HG03103 (cell line): Measurements from ENCODE around the gene CCL4L2.
"Not testable (repeated sequence)": the region's sequence is repeated elsewhere in the genome, so short reads cannot be mapped to it uniquely, and the experiment has no call there.

Experiments used
- ATAC-seq: cut with Tn5 transposase; IDR thresholded peaks from one replicate; pipeline ENCODE4 v1.9.1; 2021; ENCODE audit warnings: low read depth; ENCODE audit not compliant: unreplicated experiment

CCL4L2 gene

DNA sequence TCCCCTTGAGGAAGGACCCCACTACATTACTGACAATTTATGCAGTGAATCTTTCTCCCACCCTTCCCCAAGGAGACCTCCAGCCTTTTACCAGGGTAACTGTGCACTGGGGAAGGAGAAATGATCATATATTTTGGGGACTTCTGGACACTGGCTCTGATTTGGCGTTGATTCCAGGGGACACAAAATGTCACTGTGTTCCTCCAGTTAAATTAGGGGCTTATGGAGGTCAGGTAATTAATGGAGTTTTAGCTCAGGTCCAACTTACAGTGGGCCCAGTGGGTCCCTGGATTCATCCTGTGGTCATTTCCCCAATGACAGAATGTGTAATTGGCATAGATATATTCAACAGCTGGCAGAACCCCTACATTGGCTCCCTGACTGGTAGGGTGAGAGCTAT, 8.7 kb downstream of the CCL4L2 start:
- not testable (repeated sequence) for ATAC-seq

DNA sequence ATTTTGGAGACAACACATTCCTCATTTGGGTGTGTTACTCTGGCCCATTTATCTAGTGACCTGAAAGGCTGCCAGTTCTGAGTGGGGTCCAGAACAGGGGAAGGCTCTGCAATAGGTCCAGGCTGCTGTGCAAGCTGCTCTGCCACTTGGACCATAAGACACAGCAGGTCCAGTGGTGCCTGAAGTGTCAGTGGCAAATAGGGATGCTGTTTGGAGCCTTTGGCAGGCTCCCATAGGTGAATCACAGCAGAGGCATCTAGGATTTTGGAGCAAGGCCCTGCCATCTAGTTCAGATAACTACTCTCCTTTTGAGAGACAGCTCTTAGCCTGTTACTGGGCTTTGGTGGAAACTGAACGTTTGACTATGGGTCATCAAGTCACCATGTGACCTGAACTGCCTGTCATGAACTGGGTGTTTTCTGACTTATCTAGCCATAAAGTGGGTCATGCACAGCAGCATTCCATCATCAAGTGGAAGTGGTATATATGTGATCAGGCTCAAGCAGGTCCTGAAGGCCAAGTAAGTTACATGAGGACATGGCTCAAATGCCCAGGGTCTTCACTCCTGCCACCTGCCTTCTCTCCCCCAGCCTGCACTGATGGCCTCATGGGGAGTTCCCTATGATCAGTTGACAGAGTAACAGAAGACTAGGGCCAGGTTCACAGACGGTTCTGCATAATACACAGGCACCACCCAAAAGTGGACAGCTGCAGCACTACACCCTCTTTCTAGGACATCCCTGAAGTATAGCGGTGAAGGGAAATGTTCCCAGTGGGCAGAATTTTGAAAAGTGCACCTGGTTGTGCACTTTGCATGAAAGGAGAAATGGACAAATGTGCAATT, 10.1 kb downstream of the CCL4L2 start:
- ATAC-seq: not testable (repeated sequence)

DNA sequence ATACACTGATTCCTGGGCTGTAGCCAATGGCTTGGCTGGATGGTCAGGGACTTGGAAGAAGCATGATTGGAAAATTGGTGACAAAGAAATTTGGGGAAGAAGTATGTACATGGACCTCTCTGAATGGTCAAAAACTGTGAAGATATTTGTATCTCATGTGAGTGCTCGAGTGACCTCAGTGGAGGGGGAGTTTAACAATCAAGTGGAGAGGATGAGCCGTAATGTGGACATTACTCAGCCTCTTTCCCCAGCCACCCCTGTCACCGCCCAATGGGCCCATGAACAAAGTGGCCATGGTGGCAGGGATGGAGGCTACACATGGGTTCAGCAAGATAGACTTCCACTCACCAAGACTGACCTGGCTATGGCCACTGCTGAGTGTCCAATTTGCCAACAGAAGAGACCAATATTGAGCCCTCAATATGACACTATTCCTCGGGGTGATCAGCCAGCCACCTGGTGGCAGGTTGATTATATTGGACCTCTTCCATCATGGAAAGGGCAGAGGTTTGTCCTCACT, 10.8 kb downstream of the CCL4L2 start:
- ATAC-seq: not testable (repeated sequence)

DNA sequence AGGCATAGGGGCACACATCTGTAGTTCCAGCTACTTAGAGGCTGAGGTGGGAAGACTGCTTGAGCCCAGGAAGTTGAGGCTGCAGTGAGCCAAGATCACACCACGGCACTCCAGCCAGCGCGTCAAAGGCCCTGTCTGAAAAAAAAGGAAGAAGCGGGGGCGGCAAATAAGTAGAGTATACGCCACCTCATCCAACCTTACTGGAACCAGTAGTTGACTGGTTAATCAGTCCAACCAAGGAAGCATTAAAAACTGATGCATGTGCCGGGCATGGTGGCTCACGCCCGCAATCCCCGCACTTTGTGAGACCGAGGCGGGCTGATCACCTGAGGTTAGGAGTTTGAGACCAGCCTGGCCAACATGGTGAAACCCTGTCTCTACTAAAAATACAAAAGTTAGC, 12.1 kb downstream of the CCL4L2 start:
- ATAC-seq: not testable (repeated sequence)

DNA sequence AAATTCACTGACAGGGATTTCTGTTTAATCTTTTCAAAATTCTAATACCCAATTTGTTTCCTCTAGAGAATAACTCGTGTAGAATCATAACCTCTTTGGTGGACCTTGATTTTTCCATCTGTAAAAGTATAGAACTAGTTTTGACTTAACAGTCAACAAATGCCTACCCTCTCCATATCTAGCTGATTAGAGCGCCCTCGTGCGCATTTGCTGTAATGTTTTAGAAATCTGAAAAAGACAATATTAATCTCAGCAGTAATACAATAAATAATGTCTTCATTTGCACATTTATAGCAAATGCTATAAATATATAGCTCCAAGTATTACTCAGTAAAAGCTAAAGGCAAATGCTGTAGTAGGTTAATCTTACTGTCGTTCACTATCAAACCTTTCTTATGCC, 18.8 kb downstream of the CCL4L2 start:
- ATAC-seq: not testable (repeated sequence)

DNA sequence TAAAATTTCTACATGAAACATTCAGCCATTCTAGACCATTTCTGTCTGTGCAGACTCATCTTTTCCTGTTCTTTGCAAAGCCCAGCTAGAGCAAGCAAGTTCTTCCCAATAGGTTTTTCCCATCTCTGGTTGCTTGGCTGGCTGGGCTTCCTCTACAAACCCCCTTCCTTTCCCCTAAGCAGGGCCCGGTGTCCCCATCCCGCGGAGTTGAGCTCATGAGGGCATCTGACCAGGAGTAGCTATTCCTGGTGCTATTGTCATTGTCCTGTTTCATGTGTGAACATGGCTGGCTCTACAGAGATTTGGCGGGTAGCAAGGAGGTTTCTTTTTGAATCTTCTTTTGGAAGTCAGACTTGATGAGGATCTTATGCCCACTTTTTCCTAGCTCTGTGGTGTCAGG, 31.2 kb downstream of the CCL4L2 start:
- not testable (repeated sequence) for ATAC-seq
